GM21381 (cell line): ENCODE measurements around the gene FCGBP.
A peak's percentile ranks its signal among the peaks of the same experiment; 100 is the strongest.

Experiments used
- ATAC-seq: cut with Tn5 transposase; IDR thresholded peaks from one replicate; pipeline ENCODE4 v1.9.1; 2021; ENCODE audit warnings: mild to moderate bottlenecking, moderate library complexity; ENCODE audit not compliant: unreplicated experiment

Gene FCGBP

GRCh38 chr19:39949026-39949747 is 14.8 kb upstream of the FCGBP start:
- ATAC-seq = no peak

DNA sequence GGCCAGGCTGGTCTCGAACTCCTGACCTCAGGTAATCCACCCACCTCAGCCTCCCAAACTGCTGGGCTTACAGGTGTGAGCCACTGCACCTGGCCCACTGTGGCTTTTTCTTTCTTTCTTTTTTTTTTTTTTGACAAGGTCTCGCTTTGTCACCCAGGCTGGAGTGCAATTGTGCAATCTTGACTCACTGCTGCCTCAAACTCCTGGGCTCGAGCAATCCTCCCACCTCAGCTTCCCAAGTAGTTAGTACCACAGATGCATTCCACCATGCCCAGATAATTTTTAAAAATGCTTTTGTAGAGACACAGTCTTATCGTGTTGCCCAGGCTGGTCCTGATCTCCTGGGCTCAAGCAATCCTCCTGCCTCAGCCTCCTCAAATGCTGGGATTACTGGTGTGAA is 12.1 kb upstream of the FCGBP start:
- ATAC-seq = no peak

DNA sequence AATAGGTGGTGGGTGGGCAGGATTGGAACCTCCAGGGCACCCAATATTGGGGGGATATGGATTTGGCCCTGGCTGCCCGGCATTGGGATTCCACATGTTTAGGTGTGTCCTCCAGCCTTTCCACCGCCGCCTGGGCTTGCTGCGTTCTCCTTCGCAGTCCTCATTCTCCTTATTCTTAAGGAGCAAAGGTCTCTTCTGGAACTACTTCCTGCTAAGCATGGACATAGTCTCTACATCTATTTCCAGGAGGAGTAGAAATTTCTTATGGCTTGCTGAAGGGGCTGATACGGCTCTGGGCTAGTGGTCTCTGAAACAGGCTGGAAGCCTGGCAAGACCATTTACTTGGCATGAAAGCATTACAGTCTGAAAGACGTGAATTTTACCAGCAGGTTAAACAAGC is 9.2 kb upstream of the FCGBP start:
- no peak for ATAC-seq

GRCh38 chr19:39942366-39942730 is 7.9 kb upstream of the FCGBP start:
- no peak for ATAC-seq

- peak; percentile 66 for ATAC-seq
Observed at GRCh38 chr19:39941615-39942365, 7.4 kb upstream of the FCGBP start.

- no peak for ATAC-seq
Observed at GRCh38 chr19:39941151-39941550, 6.7 kb upstream of the FCGBP start.

- no peak for ATAC-seq
Observed at GRCh38 chr19:39940221-39940833, 5.9 kb upstream of the FCGBP start.

DNA sequence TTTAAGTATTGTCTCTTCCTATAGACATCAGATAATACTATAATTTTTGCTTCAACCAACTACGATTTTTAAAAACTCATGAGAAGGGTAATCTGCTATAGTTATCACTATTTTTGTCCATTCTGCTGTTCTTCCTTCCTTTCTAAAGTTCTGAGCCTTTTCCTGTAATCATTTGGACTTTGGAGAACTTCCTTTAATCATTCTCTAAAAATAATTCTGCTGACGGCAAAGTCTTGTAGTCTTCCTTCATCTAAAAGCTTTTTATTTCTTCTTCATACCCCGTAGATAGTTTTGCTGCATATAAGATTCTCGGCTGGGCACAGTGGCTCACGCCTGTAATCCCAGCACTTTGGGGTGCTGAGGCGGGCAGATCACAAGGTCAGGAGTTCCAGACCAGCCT is 5.1 kb upstream of the FCGBP start:
- ATAC-seq = no peak

- ATAC-seq = no peak
Observed at GRCh38 chr19:39937787-39938186, 3.4 kb upstream of the FCGBP start.

GRCh38 chr19:39937094-39937720 is 2.8 kb upstream of the FCGBP start:
- no peak for ATAC-seq

DNA sequence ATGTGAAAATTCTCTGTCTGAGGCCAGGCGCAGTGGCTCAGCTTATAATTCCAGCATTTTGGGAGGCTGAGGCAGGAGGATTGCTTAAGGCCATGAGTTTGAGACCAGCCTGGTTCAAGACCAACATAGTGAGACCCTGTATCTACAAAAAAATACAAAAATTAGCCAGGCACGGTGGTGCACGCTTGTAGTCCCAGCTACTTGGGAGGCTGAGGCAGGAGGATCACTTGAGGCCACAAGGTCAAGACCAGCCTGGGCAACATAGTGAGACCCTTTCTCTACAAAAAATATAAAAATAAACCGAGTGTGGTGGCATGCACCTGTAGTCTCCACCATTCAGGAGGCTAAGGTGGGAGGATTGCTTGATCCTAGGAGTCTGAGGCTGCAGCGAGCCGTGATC is 2.2 kb upstream of the FCGBP start:
- no peak for ATAC-seq

GRCh38 chr19:39936020-39936419 is 1.6 kb upstream of the FCGBP start:
- no peak for ATAC-seq

GRCh38 chr19:39935364-39935661 is 879 bp upstream of the FCGBP start:
- no peak for ATAC-seq

GRCh38 chr19:39929750-39930149 is 4.7 kb downstream of the FCGBP start:
- ATAC-seq = no peak

DNA sequence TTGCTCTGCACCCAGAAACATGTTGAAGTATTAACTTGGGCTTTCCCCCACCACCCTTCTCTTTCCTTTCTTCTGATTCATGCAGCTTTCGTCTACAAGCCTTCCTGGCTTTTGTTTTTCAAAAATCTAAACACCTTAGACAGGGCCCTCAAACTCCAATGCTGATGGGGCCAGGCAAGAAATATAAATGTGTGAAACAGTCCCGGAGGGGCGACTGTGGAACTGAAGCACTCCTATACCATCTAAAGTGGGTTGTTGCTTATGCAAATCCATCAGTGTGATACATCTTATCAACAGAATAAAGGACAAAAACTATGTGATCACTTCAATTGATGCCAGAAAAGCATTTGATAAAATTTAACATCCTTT is 6.1 kb downstream of the FCGBP start:
- no peak for ATAC-seq

DNA sequence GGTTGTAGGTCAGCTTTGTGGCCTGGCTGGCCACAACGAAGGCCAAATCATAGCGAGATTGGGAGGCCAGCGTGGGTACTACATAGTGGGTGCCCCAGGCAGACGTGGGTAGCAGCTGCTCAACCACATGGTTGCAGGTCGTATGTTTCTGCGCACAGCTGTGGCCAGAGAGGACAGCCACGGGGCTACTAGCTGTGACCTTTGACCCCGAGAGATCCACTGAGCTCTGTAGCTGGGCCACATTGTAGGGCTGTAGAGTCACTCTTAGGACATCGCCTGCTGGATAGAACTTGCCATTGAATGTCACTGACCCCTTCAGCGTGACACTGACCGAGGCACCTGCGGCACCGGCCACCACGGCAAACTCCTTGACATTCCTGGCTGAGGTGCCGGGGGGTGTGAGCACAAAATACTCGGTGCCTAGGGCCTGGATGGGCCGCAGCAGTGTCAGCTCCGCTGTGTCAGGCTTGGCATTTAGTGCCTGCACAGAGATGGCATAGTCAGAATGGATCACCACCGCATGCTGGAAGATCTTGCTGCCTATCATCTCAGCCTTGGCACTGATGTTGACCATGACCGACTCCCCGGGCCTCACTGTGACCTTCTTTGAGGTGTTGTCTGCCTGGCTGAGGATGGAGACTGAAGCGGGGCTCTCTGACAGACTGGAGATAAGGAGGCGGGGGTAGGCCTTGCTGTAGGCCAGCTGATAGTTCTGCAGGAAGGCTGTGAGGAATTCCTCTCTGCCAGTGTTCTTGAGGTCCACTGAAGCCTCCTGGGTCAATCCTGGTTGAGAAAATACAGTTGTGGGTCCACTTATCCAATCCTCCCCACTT is 6.7 kb downstream of the FCGBP start:
- no peak for ATAC-seq

GRCh38 chr19:39927076-39927475 is 7.4 kb downstream of the FCGBP start:
- ATAC-seq = no peak

DNA sequence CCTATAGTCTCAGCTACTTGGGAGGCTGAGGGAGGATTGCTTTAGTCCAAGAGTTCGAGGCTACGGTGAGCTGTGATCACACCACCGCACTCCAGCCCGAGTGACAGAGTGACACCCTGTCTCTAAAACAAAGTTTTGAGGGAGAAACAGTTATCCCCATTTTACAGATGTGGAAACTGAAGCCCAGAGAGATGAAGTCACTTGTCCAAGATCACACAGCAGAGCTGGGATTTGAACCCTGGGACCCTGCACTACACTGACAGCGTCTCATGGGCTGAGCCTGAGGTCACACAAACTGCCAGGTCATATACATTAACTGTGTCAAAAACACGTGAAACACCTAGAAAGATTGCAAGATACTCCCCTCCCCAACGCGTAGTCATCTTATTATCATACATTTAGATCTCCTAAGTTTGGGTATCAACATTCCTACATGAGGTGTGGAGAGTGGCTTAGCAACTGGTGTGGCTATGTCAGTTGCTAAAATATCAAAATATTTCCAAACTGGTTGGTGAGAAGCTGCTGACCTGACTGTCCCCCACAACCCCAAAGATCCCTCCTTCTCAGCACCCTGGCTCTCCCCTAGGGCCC is 8.2 kb downstream of the FCGBP start:
- no peak for ATAC-seq

- ATAC-seq = no peak
Observed at GRCh38 chr19:39924952-39925351, 9.5 kb downstream of the FCGBP start.

GRCh38 chr19:39924389-39924788 is 10.0 kb downstream of the FCGBP start:
- no peak for ATAC-seq

GRCh38 chr19:39923862-39924261 is 10.6 kb downstream of the FCGBP start:
- no peak for ATAC-seq
